Thoracic aorta (tissue), 2 donors: Measurements from ENCODE around the gene ANKRD52. TPM values are rescaled to one million over a fixed set of nuclear protein-coding genes. Genes with fewer than 3 reads are reported as not detected.
"Not testable (repeated sequence)": the region's sequence is repeated elsewhere in the genome, so short reads cannot be mapped to it uniquely, and the experiment has no call there.

Source experiments
- ATAC-seq: fragments of 150-250 bp; one replicate; pipeline ENCODE4 v1.8.0; 2017; ENCODE audit warnings: low read depth; ENCODE audit not compliant: insufficient number of reproducible peaks, low FRiP score
- DNase-seq: peaks from one replicate; pipeline ENCODE4 v3.0.0-alpha.2; 2020; ENCODE audit warnings: low spot score
- H3K27ac ChIP-seq, 2 donors: fragments of 200-600 bp; sonication (generic); 1 replicate in 1 of 2; 2 replicates in 1 of 2; pipeline ENCODE4 v1.5.1; 2016; ENCODE audit warnings: mild to moderate bottlenecking in 2 of 2, moderate library complexity in 2 of 2
- H3K27me3 ChIP-seq: fragments of 200-600 bp; sonication (generic); replicated peaks from 2 replicates; pipeline ENCODE4 v1.6.0; 2016; ENCODE audit warnings: mild to moderate bottlenecking; ENCODE audit not compliant: insufficient read depth
- H3K36me3 ChIP-seq: fragments of 200-600 bp; sonication (generic); one replicate; pipeline ENCODE4 v1.5.1; 2016
- H3K4me1 ChIP-seq, 2 donors: fragments of 200-600 bp; sonication (generic); 1 replicate in 1 of 2; 2 replicates in 1 of 2; pipeline versions ENCODE4 v1.5.1 to v1.6.0; 2016; ENCODE audit warnings: low read depth in 2 of 2, mild to moderate bottlenecking in 1 of 2; ENCODE audit not compliant: control insufficient read depth in 1 of 2
- H3K4me3 ChIP-seq: fragments of 200-600 bp; sonication (generic); 2 replicates; pipeline ENCODE4 v1.5.1; 2016; ENCODE audit warnings: mild to moderate bottlenecking
- H3K9me3 ChIP-seq: fragments of 200-600 bp; sonication (generic); 2 replicates; pipeline ENCODE4 v1.5.1; 2016
- total RNA-seq, 2 donors: library from RNA; depleted of rRNA; stranded (reverse); fragments of >200 nt; gene quantifications; one replicate each; pipeline versions ENCODE4 v1.1.0 to v1.2.3, GENCODE V29; 2016
- TF ChIP-seq, protein P1 (sequence below): fragments of 200-600 bp; sonication (generic); IDR thresholded peaks from one replicate; pipeline ENCODE4 v1.5.1; 2019; ENCODE audit warnings: antibody characterized with exemption

ANKRD52 gene
- total RNA-seq, 2 donors from 2014 or later, result 30.9 to 36.3 TPM

DNA sequence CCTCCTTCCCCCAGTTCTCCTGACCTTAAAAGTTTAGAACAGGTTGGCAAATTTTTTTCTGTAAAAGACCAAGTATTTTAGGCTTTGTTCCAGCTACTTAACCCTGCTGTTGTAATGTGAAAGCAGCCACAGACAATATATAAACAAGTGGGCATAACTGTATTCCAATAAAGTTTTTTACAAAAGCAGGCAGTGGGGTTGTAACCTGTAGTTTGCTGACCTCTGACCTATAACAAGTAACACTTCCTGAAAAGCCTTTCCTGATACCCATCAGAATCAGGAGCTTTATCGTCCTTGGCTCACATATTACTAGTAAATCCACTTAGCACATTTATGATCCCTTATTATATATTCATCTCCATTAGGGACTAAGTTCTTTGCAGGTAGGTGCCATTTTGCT lies 55.8 kb downstream of the ANKRD52 start:
- DNase-seq (no peak), ATAC-seq (no peak)
- peak overlapping the region in 1 of 2 donors; percentile 49 for H3K27ac ChIP-seq
- no peaks in the 10 kb centered on the region for H3K9me3 ChIP-seq
- H3K27me3 ChIP-seq, result no peaks in the 10 kb centered on the region
- peaks cover 26% of the 10 kb centered on the region for H3K36me3 ChIP-seq
- H3K4me3 ChIP-seq, result no peak overlapping the region
- H3K4me1 ChIP-seq, result peaks cover 2 to 5% of the 10 kb centered on the region in 2 donors
- TF ChIP-seq, protein P1, sequence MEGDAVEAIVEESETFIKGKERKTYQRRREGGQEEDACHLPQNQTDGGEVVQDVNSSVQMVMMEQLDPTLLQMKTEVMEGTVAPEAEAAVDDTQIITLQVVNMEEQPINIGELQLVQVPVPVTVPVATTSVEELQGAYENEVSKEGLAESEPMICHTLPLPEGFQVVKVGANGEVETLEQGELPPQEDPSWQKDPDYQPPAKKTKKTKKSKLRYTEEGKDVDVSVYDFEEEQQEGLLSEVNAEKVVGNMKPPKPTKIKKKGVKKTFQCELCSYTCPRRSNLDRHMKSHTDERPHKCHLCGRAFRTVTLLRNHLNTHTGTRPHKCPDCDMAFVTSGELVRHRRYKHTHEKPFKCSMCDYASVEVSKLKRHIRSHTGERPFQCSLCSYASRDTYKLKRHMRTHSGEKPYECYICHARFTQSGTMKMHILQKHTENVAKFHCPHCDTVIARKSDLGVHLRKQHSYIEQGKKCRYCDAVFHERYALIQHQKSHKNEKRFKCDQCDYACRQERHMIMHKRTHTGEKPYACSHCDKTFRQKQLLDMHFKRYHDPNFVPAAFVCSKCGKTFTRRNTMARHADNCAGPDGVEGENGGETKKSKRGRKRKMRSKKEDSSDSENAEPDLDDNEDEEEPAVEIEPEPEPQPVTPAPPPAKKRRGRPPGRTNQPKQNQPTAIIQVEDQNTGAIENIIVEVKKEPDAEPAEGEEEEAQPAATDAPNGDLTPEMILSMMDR, result no peak

DNA sequence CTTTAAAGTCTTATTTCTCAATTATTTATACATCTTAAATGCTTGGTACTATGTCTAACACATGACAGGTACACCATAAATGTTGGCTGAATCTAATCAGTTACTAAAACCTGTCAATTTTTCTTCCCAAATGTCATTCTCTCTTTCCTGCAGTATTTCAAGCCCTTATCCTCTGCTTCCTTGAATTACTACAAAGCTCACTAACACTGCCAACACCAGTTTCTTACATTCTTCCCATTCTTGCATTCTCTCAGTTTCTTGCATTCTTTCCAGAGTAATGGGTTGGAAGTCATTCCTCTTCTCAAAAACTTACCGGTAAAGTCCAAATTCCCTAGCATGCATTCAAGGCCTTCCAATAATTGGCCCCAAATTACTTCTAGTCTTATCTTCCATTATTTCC lies 59.3 kb downstream of the ANKRD52 start:
- no peaks in the 10 kb centered on the region for H3K9me3 ChIP-seq
- no peak overlapping the region for H3K4me3 ChIP-seq
- no peak for ATAC-seq
- DNase-seq, result no peak
- H3K4me1 ChIP-seq, result peaks cover 5 to 6% of the 10 kb centered on the region in 2 donors
- H3K27ac ChIP-seq, result no peak overlapping the region
- TF ChIP-seq, protein P1, result no peak
- no peaks in the 10 kb centered on the region for H3K36me3 ChIP-seq
- no peaks in the 10 kb centered on the region for H3K27me3 ChIP-seq

DNA sequence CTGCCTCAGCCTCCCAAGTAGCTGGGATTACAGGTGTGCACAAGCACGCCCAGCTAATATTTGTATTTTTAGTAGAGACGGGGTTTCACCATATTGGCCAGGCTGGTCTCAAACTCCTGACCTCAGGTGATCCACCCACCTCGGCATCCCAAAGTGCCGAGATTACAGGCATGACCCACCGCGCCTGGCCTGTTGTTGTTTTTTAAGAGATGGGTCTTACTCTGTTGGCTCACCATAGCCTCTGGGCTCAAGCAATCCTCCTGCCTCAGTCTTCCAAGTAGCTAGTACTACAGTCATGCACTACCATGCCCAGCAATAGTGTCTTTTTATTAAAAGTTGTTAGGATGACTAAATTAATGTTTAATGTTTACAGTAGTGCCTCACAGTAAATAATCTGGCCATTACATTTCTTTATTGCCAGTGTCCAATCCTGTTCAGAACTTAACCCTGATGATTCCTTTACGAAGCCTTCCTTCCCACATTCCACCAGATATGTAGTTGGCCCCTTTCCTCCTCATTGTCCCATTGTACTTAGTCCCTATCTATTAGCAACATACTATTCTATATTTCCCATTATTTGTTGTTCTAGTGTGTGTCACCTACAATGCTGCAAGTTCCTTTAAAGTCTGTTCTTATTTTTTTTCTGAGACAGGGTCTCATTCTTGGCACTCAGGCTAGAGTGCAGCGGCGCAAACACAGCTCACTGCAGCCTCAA lies 60.1 kb downstream of the ANKRD52 start:
- ATAC-seq (no peak), DNase-seq (no peak)
- Histone ChIP-seq H3K4me3 (no peak overlapping the region), H3K4me1 (peaks cover 5 to 6% of the 10 kb centered on the region in 2 donors), H3K27ac (no peak overlapping the region), H3K27me3 (no peaks in the 10 kb centered on the region), H3K36me3 (no peaks in the 10 kb centered on the region), H3K9me3 (no peaks in the 10 kb centered on the region)
- TF ChIP-seq, protein P1, result no peak

DNA sequence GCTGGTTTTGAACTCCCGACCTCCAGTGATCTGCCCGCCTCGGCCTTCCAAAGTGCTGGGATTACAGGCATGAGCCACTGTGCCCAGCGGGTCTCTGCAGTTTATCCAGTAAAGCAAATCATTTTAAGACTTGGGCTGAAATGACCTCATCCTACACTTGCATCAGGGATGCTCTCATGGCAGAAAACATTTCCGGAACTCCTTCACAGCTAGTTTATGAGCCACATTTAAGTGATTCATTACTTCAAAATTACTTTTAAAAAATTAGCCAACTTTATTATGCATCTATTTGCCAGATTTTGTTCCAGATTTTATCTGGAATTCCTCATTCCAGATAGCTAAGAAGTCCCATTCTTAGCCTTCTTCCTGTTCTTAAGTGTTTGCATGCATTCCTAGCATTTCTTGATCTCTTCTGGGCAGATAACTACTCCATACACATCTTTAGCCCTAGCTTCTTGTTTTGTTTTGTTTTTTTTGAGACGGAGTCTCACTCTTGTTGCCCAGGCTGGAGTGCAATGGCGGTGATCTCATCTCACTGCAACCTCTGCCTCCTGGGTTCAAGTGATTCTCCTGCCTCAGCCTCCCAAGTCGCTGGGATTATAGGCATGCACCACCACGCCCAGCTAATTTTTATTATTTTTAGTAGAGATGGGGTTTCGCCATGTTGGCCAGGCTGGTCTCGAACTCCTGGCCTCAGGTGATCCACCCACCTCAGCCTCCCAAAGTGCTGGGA lies 61.2 kb downstream of the ANKRD52 start:
- not testable (repeated sequence) for H3K36me3 ChIP-seq, H3K27me3 ChIP-seq, DNase-seq, H3K9me3 ChIP-seq, H3K4me3 ChIP-seq, H3K4me1 ChIP-seq
- peak overlapping the region in 1 of 2 donors; percentile 59 for H3K27ac ChIP-seq
- ATAC-seq, result peak; percentile 66

DNA sequence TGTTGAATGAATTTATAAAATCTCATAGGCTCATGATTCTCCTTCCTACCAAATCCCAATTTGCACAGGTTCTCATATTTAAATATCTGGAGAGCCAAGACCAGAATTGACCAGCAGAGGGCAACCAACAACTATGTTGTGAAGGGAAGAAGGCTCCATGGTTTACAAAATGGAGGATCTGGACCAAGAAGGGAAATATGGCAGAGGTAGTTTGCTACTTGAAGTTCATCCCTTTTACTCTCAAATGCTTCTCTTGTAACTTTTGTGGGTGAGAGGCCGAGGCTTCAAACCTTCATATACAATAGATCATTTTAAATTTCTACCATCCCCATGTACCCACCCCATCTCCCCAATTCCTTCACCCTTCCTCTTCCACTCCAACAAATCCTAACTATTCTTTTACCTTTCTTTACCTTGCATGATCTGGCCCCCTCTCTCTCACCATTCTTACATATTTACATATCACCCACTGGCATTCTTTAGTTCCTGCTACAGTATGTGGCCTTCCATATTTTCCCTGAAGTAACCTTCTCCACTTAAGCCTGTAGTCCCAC lies 65.1 kb downstream of the ANKRD52 start:
- Histone ChIP-seq H3K36me3 (no peaks in the 10 kb centered on the region), H3K27me3 (no peaks in the 10 kb centered on the region), H3K4me3 (no peak overlapping the region), H3K27ac (no peak overlapping the region), H3K4me1 (peaks cover 8 to 20% of the 10 kb centered on the region in 2 donors), H3K9me3 (no peaks in the 10 kb centered on the region)
- TF ChIP-seq, protein P1, result peak; percentile 77
- ATAC-seq (peak; percentile 25), DNase-seq (peak; percentile 63)
